Measurements from ENCODE around the gene LIPF.
"Not testable (repeated sequence)": the region's sequence is repeated elsewhere in the genome, so short reads cannot be mapped to it uniquely, and the experiment has no call there.

Gene LIPF

GRCh38 chr10:88676283-88677060 lies 12.2 kb downstream of the LIPF start:
- no peak for DNase-seq (ENCODE audit: low spot score)

GRCh38 chr10:88680958-88681357 lies 16.7 kb downstream of the LIPF start:
- no peak for DNase-seq (ENCODE audit: low spot score)

- no peak for DNase-seq (ENCODE audit: low spot score)
Observed at GRCh38 chr10:88682491-88682890, 18.2 kb downstream of the LIPF start.

GRCh38 chr10:88687853-88688467 lies 23.7 kb downstream of the LIPF start:
- peak; percentile 26 for DNase-seq (ENCODE audit: low spot score)

GRCh38 chr10:88689366-88689765 lies 25.1 kb downstream of the LIPF start:
- DNase-seq (ENCODE audit: low spot score): no peak

GRCh38 chr10:88693392-88694020 lies 29.3 kb downstream of the LIPF start:
- DNase-seq (ENCODE audit: low spot score): no peak

- DNase-seq (ENCODE audit: low spot score): no peak
Observed at GRCh38 chr10:88702848-88703597, 38.8 kb downstream of the LIPF start.

- no peak for DNase-seq (ENCODE audit: low spot score)
Observed at GRCh38 chr10:88705958-88706357, 41.7 kb downstream of the LIPF start, which contains the start of gene LIPK. LIPK (plus strand) TSS chr10:88706249; CDS start chr10:88724544, 18,295 bp downstream.

GRCh38 chr10:88707429-88708155 lies 43.4 kb downstream of the LIPF start:
- DNase-seq (ENCODE audit: low spot score): no peak

GRCh38 chr10:88709361-88709760 lies 45.1 kb downstream of the LIPF start:
- DNase-seq (ENCODE audit: low spot score): not testable (repeated sequence)

- DNase-seq (ENCODE audit: low spot score): no peak
Observed at GRCh38 chr10:88715517-88715916, 51.3 kb downstream of the LIPF start.

- DNase-seq (ENCODE audit: low spot score): no peak
Observed at GRCh38 chr10:88721392-88721791, 57.1 kb downstream of the LIPF start.

GRCh38 chr10:88725798-88726197 lies 61.6 kb downstream of the LIPF start:
- no peak for DNase-seq (ENCODE audit: low spot score)

- DNase-seq (ENCODE audit: low spot score): no peak
Observed at GRCh38 chr10:88728107-88728763, 64.0 kb downstream of the LIPF start.

Data from CD4-positive, alpha-beta T cell treated with Interleukin-2 at 100 ng/mL for 4 hours (primary cell).